Common myeloid progenitor, CD34-positive (primary cell): ENCODE results near the gene HS6ST3.

Experiments used
- CTCF ChIA-PET: fragments of 350-600 bp; sonication (Branson Sonifier 250); formaldehyde crosslinking; loops from one replicate; lab custom pipeline; 2021; ENCODE audit warnings: antibody characterized with exemption; lab: Charles Lee
- POLR2A ChIA-PET: fragments of 350-600 bp; sonication (Branson Sonifier 250); formaldehyde crosslinking; loops from one replicate; lab custom pipeline; 2021; ENCODE audit warnings: antibody characterized with exemption; lab: Charles Lee
- DNase-seq, 3 donors: peaks; one replicate each; pipeline versions ENCODE4 v3.0.0 to v3.0.0-alpha.2; 2013
- H3K27ac ChIP-seq, 2 experiments: 1 replicate in 1 of 2; 2 replicates in 1 of 2; pipeline ENCODE4 v1.7.0; 2013; ENCODE audit warnings: inconsistent platforms in 2 of 2, low read length in 2 of 2, mild to moderate bottlenecking in 2 of 2, low read depth in 1 of 2, moderate library complexity in 1 of 2; ENCODE audit not compliant: severe bottlenecking in 2 of 2, insufficient read depth in 1 of 2, poor library complexity in 1 of 2
- H3K27me3 ChIP-seq, 5 experiments: replicated peaks in 2 of 5; 1 replicate in 3 of 5; 2 replicates in 2 of 5; pipeline versions ENCODE4 v1.6.1 to v1.7.0; 2013; ENCODE audit warnings: low read length in 4 of 5, mild to moderate bottlenecking in 2 of 5, moderate library complexity in 2 of 5, inconsistent platforms in 1 of 5; ENCODE audit not compliant: insufficient read depth in 5 of 5, control insufficient read depth in 4 of 5
- H3K36me3 ChIP-seq, 4 experiments: 1 replicate in 2 of 4; 2 replicates in 2 of 4; pipeline versions ENCODE4 v1.6.1 to v1.7.0; 2013; ENCODE audit warnings: low read length in 3 of 4, control low read depth in 1 of 4, mild to moderate bottlenecking in 1 of 4; ENCODE audit not compliant: control insufficient read depth in 4 of 4, insufficient read depth in 4 of 4
- H3K4me1 ChIP-seq, 4 experiments: 1 replicate in 3 of 4; 2 replicates in 1 of 4; pipeline versions ENCODE4 v1.6.1 to v1.7.1; 2013; ENCODE audit warnings: low read length in 3 of 4, mild to moderate bottlenecking in 3 of 4, control low read depth in 1 of 4, inconsistent platforms in 1 of 4, moderate library complexity in 1 of 4; ENCODE audit not compliant: control insufficient read depth in 4 of 4, insufficient read depth in 4 of 4; ENCODE audit errors: control extremely low read depth in 1 of 4
- H3K4me3 ChIP-seq, 7 experiments: 1 replicate in 4 of 7; 2 replicates in 3 of 7; pipeline versions ENCODE4 v1.5.1 to v1.7.0; 2013; ENCODE audit warnings: mild to moderate bottlenecking in 7 of 7, low read length in 6 of 7, moderate library complexity in 6 of 7, inconsistent platforms in 2 of 7, low read depth in 2 of 7, control low read depth in 1 of 7; ENCODE audit not compliant: insufficient read depth in 4 of 7, control insufficient read depth in 1 of 7; ENCODE audit errors: extremely low read depth in 1 of 7
- H3K9me3 ChIP-seq, 5 experiments: 1 replicate in 4 of 5; 2 replicates in 1 of 5; pipeline versions ENCODE4 v1.6.1 to v1.7.1; 2013; ENCODE audit warnings: low read length in 4 of 5, mild to moderate bottlenecking in 2 of 5, inconsistent platforms in 1 of 5, low read depth in 1 of 5, moderate library complexity in 1 of 5; ENCODE audit not compliant: control insufficient read depth in 4 of 5, insufficient read depth in 2 of 5; ENCODE audit errors: control extremely low read depth in 1 of 5
- WGBS: methylation state at CpG from one replicate; pipeline ENCODE4 v1.1.5; 2013; ENCODE audit not compliant: insufficient coverage; 5-methylcytosine and 5-hydroxymethylcytosine counted together

Gene HS6ST3

GRCh38 chr13:96474181-96474557 is 384.3 kb downstream of the HS6ST3 start:
- Histone ChIP-seq H3K36me3 (no peaks in the 10 kb centered on the region), H3K4me3 (no peak overlapping the region), H3K27ac (no peak overlapping the region), H3K4me1 (no peaks in the 10 kb centered on the region), H3K27me3 (no peaks in the 10 kb centered on the region), H3K9me3 (no peaks in the 10 kb centered on the region)
- CTCF ChIA-PET, result no interaction called here
- DNase-seq, result no peak
- WGBS, result 98% methylated on average over 4 of the region's 7 CpGs
- POLR2A ChIA-PET, result no interaction called here

GRCh38 chr13:96475103-96475502 is 385.2 kb downstream of the HS6ST3 start:
- POLR2A ChIA-PET, result no interaction called here
- no peak overlapping the region for H3K4me3 ChIP-seq
- no peaks in the 10 kb centered on the region for H3K9me3 ChIP-seq
- CTCF ChIA-PET, result no interaction called here
- H3K27ac ChIP-seq, result no peak overlapping the region
- no peaks in the 10 kb centered on the region for H3K27me3 ChIP-seq
- no peaks in the 10 kb centered on the region for H3K36me3 ChIP-seq
- DNase-seq, result no peak
- 92% methylated on average over 3 of the region's 4 CpGs for WGBS
- H3K4me1 ChIP-seq, result no peaks in the 10 kb centered on the region

- POLR2A ChIA-PET, result no interaction called here
Measured at GRCh38 chr13:96481482-96481881, 391.6 kb downstream of the HS6ST3 start.

GRCh38 chr13:96490496-96490989 is 400.6 kb downstream of the HS6ST3 start:
- H3K4me3 ChIP-seq, result no peak overlapping the region
- H3K4me1 ChIP-seq, result no peaks in the 10 kb centered on the region
- WGBS, result 90% methylated on average over 3 of the region's 5 CpGs
- no peaks in the 10 kb centered on the region for H3K9me3 ChIP-seq
- POLR2A ChIA-PET, result no interaction called here
- CTCF ChIA-PET, result no interaction called here
- no peak for DNase-seq
- no peaks in the 10 kb centered on the region for H3K27me3 ChIP-seq
- H3K27ac ChIP-seq, result no peak overlapping the region
- no peaks in the 10 kb centered on the region for H3K36me3 ChIP-seq

More at GRCh38 chr13:96481482-96481881, 391.6 kb downstream of the HS6ST3 start:
- Histone ChIP-seq H3K9me3 (no peaks in the 10 kb centered on the region), H3K27me3 (no peaks in the 10 kb centered on the region), H3K27ac (no peak overlapping the region), H3K36me3 (no peaks in the 10 kb centered on the region), H3K4me1 (no peaks in the 10 kb centered on the region), H3K4me3 (no peak overlapping the region)
- CTCF ChIA-PET, result no interaction called here
- 97% methylated on average over 5 of the region's 6 CpGs for WGBS
- no peak for DNase-seq

GRCh38 chr13:96491103-96491502 is 401.2 kb downstream of the HS6ST3 start:
- ChIA-PET CTCF (interaction anchor here (0.5 kb wide), 1 partner anchor 1657 kb away, joined by 3 read pairs; no protein-coding TSS in a partner anchor), POLR2A (no interaction called here)
- no peaks in the 10 kb centered on the region for H3K9me3 ChIP-seq
- no peak overlapping the region for H3K4me3 ChIP-seq
- H3K36me3 ChIP-seq, result no peaks in the 10 kb centered on the region
- no peaks in the 10 kb centered on the region for H3K27me3 ChIP-seq
- H3K27ac ChIP-seq, result no peak overlapping the region
- DNase-seq, result no peak
- 100% methylated on average over 1 of the region's 2 CpGs for WGBS
- H3K4me1 ChIP-seq, result no peaks in the 10 kb centered on the region

- H3K27me3 ChIP-seq, result no peaks in the 10 kb centered on the region
- peaks cover 0 to 1% (median 0%) of the 10 kb centered on the region in 5 experiments for H3K9me3 ChIP-seq
- DNase-seq, result no peak
- 100% methylated on average over 4 of the region's 4 CpGs for WGBS
- ChIA-PET POLR2A (no interaction called here), CTCF (no interaction called here)
- no peaks in the 10 kb centered on the region for H3K36me3 ChIP-seq
- no peaks in the 10 kb centered on the region for H3K4me1 ChIP-seq
- H3K27ac ChIP-seq, result no peak overlapping the region
- H3K4me3 ChIP-seq, result no peak overlapping the region
Measured at GRCh38 chr13:96492766-96493165, 402.9 kb downstream of the HS6ST3 start.

DNA sequence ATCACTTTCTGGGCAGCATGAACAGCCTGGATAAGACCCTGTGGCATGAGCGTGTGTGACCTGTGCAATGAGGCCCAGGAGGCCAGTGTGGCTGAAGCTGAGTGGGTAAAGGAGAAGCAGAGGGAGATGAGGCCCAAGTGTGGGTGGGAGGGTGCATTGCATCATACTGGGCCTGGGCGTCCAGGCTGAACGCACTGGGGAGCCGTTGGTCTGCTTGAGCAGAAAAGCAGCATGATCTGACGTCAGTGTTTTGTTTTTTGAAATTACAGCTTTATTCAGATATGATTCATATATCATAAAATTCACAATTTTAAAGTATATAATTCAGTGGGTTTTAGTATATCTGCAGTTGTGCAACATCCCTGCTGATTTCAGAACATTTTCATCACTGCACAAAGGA is 409.7 kb downstream of the HS6ST3 start:
- no peak overlapping the region for H3K4me3 ChIP-seq
- H3K4me1 ChIP-seq, result no peaks in the 10 kb centered on the region
- H3K9me3 ChIP-seq, result peaks cover 0 to 1% (median 0%) of the 10 kb centered on the region in 5 experiments
- ChIA-PET CTCF (no interaction called here), POLR2A (no interaction called here)
- DNase-seq, result no peak
- H3K27me3 ChIP-seq, result no peaks in the 10 kb centered on the region
- H3K27ac ChIP-seq, result no peak overlapping the region
- 100% methylated on average over 4 of the region's 5 CpGs for WGBS
- no peaks in the 10 kb centered on the region for H3K36me3 ChIP-seq
